ENCODE data around the gene ZSWIM4.
"Not testable (repeated sequence)": the region's sequence is repeated elsewhere in the genome, so short reads cannot be mapped to it uniquely, and the experiment has no call there.

The ZSWIM4 gene

DNA sequence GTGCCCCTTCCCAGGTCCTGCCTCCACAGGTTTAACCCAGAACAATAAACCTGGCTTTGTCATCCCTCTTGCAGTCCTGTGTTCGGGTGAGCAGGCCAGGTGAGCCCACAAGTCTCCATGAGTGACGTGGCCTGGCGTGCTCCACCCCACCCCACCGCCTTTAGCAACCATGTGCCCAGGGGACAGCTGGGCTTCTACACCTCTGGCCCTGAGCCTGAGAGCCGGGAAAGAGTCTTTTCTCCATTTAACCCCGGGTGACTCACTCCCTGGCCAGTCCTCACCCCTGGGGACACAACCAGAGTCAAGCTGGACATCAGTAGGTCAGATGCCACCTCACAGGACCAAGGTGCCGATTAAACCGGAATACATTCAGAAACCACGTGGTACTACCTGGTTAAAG is 16.8 kb upstream of the ZSWIM4 start:
- DNase-seq (ENCODE audit: low spot score), result no peak

DNA sequence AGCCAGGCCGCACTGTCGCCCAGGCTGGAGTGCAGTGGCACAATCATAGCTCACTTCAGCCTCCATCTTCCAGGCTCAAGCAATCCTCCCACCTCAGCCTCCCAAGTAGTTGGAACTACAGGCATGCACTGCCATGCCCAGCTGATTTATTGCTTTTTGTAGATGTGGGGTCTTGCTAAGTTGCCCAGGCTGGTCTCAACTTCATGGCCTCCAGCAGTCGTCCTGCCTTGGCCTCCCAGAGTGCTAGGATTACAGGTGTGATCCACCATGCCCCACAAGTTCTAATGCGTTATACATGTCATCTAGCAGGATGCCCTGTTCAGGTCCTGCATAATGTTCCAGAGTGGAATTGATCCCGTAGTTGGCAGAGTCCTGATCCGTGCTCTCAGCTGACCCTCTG is 16.4 kb upstream of the ZSWIM4 start:
- DNase-seq (ENCODE audit: low spot score), result no peak

DNA sequence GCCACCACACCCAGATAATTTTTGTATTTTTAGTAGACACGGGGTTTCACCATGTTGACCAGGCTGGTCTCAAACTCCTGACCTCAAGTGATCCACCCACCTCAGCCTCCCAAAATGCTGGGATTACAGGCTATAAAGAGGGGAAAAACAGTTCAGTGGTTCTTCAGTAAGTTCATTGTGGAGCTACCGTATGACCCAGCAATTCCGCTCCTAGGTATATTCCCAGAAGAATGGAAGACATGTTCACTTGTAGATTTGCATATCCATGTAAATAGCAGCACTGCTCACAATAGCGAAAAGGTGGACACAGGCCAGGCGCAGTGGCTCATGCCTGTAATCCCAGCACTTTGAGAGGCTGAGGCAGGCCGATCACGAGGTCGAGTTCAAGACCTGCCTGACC is 15.4 kb upstream of the ZSWIM4 start:
- DNase-seq (ENCODE audit: low spot score), result not testable (repeated sequence)

DNA sequence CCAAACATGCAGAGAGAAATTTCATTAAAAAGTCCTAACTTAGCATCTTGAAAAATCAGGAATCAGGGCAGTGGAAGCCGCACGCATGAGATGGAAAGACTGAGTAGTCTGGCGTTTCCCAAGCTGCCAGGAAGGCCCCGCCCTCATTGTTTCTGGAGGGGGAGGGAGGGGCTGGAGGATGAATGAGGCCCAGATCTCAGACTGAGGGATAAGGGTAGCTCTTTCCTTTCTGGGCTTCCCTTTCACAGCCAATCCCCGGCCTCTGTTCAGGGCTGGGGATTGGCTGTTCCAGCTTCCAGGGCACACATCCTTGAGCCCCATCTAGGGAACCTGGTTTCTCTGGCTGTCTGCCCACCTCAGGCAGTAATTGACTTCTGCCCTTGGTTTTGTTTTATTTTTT is 13.7 kb upstream of the ZSWIM4 start:
- DNase-seq (ENCODE audit: low spot score), result no peak

DNA sequence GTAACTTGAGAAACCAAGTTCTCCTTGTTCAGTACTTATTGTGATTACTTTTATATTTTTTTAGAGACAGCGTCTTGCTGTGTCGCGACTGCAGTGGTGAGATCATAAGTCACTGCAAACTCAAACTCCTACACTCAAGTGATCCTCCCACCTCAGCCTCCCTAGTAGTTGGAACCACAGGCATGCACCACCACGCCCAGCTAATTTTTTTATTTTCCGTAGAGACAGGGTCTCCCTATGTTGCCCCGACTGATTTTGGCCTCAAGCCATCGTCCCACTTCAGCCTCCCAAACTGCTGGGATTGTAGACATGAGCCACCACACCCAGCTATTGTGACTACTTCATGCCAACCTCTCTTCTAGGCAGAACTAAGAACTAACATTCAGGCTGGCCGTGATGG is 12.7 kb upstream of the ZSWIM4 start:
- no peak for DNase-seq (ENCODE audit: low spot score)

DNA sequence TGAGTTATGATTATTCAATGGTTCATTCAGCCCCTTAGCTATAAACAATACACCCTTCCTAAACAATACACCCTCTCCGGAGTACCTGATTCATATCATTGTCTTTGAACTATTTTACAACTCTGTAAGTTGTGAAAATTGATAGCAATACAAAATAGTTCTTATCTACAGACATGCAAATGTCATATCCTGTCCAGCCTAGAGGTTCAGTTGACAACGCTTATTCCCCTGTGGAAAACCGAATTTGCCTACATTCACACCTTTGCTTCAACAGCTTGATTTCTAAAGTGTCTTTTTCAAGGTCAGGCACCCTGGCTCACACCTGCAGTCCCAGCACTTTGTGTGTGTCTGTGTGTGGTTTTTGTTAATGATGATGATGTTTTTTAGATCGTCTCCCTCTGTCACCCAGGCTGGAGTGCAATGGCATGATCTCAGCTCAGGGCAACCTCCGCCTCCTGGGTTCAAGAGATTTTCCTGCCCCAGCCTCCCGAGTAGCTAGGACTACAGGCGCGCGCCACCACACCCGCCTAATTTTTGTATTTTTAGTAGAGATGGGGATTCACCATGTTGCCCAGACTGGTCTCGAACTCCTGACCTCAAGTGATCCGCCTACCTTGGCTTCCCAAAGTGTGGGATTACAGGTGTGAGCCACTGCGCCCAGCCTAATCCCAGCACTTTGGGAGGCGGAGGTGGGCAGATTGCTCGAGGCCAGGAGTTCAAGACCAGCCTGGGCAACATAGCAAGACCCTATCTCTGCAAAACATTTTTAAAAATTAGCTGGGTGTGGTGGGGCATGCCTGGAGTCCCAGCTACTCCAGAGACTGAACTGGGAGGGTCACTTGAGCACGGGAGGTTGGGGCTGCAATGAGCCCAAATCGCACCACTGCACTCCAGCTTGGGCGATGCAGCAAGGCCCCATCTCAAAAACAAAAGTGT is 11.4 kb upstream of the ZSWIM4 start:
- DNase-seq (ENCODE audit: low spot score), result peak; percentile 60

DNA sequence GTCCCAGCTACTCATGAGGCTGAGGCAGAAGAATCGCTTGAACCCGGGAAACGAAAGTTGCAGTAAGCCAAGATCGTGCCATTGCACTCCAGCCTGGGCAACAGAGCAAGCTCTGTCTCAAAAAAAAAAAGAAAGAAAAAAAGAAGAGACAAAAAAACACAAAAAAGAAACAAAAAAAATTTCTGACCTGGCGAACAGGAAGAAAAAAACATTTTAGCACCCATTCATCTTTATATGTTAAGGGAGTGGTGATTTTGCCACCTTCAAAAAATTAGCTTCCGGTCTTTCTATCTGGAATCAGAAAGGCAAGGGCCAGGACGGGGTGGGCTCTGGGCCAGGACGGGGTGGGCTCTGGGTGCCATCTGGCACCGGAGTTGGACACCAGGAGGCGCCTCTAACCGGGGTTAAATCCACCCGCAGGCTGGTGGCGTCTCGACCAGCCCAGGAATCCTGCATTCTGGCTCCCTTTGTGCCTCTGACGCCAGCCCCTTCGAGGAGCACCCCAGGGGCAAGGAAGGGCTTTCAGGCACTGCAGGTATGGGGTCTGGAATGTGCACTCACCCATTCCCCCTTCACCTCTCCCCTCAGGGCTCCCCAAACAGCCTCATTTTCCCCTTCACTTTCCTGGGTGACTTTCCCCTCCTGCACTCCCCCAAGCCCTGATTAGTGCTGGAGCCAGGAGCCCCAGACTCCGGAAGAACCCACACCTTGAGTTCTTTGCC is 10.4 kb upstream of the ZSWIM4 start:
- peak; percentile 61 for DNase-seq (ENCODE audit: low spot score)

DNA sequence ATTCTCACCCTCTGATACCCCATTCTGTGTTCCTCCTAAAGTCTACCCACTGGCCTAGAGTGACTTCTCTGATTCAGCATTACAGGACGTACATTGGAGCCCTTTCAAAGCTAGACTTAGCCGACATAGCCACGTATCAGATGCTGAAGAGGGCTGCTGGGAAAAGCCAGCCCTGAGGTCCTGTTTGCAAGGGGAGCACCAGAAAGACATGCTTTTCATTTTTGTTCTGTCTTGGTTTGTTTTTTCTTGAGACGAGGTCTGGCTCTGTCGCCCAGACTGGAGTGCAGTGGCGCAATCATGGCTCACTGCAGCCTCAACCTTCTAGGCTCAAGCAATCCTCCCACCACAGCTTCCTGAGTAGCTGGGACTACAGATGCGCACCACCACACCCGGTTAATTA is 6.3 kb upstream of the ZSWIM4 start:
- no peak for DNase-seq (ENCODE audit: low spot score)

DNA sequence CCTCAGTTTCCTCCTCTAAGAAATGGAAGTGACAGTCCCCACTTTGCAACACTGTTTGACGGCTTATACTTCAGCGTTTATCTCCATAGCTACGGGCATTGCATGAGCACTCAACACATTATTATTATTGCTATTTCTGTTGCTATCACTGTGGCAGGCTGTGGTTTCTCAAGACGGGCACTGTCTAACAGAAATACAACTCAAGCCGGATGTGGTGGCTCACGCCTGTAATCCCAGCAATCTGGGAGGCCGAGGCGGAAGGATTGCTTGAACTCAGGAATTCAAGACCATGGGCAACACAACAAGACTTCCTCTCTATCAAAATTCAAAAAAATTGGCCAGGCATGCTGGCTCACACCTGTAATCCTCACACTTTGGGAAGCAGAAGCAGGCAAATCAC is 4.9 kb upstream of the ZSWIM4 start:
- no peak for DNase-seq (ENCODE audit: low spot score)

DNA sequence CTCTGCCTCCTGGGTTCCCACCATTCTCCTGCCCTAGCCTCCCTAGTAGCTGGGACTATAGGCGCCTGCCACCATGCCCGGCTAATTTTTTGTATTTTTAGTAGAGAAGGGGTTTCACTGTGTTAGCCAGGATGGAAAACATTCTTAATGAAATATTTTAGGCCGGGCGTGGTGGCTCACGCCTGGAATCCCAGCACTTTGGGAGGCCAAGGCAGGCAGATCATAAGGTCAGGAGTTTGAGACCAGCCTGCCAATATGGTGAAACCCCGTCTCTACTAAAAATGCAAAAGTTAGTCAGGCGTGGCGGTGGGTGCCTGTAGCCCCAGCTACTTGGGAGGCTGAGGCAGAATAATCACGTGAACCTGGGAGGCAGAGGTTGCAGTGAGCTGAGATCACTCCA is 1.9 kb upstream of the ZSWIM4 start:
- DNase-seq (ENCODE audit: low spot score), result not testable (repeated sequence)

DNA sequence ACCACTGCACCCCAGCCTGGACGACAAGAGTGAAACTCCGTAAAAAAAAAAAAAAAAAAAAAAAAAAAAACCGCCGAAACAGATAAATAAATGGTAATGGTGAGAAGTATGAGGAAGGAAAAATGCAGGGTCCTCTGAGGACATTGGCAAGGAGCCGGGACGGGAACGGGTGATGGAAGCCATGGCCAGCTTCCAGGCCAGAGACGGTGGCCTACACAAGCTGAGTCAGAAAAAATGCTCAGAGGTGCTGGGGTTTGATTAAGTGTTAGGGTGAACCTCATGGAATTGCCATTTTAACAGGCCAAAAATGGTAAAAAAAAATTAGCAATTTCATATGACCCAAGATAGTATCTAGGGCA is 866 bp upstream of the ZSWIM4 start:
- no peak for DNase-seq (ENCODE audit: low spot score)

DNA sequence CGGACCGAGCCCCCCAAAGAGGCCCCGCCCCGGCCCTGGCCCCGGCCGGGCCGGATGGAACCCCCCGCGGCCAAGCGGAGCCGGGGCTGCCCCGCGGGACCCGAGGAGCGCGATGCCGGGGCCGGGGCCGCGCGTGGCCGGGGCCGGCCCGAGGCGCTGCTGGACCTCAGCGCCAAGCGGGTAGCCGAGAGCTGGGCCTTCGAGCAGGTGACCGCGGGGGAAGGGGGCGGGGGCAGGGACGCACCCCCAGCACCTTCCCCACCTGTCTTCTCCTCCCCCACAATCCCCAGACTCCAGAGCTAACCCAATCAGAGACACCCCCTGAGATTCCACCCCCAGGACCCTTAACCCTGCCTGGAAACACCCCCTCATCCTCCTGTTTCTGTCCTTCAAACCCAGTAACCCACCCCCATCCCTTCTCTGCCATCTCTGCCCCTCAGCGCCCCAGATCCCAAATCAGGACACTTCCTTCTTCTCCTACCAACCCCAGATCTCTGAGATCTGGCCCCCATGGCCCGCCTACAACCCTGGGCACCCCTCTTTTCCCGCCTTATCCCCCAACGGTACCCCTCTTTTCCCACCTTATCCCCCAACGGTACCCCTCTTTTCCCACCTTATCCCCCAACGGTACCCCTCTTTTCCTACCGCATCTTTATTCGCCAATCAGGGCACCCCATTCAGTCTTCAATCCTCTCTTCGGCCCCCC is 505 bp downstream of the ZSWIM4 start:
- peak; percentile 37 for DNase-seq (ENCODE audit: low spot score)

DNA sequence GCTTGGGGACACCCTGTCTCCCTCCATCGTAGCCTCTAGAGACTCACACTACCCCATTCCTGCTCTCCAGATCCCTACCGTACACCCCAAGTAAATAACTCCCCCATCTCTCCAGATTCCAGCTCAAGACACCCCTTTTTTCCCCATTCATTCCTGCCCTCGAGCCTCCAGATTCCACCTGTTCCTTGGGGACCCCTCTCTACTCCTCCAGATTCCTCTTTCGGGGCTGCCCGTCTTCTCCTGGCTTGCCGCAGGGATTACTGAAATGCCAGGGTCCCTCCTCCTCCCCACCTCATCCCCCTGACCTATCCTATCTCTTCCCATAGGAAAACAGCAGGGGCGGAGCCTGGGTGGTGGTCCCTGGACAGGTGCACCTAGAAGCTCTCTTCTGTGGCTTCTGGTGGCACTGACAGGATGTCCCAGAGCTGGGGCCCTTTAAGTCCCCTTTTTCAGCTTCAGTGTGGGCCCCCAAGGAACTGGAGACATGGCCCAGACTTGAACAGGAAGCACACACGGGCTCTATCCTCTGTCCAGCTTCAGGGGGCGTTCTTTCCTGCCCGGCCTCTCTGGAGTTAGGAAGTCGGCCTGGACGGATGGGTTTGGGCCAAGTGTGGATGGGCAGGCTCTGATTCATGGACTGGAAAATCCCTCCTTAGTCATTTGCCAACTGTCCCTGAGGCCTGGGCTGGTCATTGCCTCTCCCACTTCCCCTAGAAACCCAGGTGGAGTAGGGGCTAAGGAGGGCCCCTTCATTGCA is 1.2 kb downstream of the ZSWIM4 start:
- DNase-seq (ENCODE audit: low spot score), result no peak

DNA sequence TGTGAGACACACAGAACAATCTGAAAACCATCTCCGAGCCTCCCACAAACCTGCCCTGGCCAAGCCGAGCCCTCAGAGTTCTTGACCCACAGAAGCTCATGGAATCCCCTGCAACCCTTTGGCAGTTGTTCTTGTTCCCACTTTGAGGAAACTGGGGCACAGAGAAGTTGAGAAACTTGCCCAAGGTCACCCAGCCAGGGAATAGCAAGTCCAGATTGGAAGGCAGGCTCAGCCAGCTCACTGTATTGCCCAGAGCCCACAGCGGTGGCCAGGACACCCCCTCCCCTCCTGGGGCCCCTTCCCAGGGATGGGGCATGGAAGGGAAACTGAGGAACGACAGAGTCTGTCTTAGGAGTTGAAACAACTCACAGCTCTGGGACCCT is 1.8 kb downstream of the ZSWIM4 start:
- DNase-seq (ENCODE audit: low spot score), result no peak

DNA sequence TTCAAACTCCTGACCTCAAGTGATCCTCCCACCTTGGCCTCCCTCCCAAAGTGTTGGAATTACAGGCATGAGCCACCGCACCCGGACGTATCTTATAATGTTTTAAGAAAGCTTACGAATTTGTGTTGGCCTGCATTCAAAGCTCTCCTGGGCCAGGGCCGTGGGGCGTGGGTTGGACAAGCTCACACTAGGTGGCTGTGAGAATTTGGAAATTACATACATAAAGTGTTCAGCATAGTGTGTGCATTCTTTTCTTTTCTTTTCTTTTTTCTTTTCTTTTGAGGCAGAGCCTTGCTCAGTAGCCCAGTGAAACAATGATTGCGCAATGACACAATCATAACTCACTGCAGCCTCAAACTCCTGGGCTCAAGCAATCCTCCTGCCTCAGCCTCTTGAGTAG is 2.6 kb downstream of the ZSWIM4 start:
- DNase-seq (ENCODE audit: low spot score), result no peak

DNA sequence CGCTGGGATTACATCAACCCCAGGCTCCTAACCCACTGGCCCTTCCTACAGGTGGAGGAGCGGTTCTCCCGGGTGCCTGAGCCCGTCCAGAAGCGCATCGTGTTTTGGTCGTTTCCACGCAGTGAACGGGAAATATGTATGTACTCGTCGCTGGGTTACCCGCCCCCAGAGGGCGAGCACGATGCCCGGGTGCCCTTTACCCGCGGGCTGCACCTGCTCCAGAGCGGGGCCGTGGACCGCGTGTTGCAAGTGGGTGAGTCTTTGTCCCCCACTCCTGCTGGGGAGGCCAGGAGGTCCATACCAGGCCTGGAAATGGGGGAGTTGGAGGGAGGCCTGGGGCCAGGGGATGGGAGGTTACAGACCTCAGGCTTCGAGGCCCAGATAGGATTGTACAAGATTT is 4.4 kb downstream of the ZSWIM4 start:
- no peak for DNase-seq (ENCODE audit: low spot score)

DNA sequence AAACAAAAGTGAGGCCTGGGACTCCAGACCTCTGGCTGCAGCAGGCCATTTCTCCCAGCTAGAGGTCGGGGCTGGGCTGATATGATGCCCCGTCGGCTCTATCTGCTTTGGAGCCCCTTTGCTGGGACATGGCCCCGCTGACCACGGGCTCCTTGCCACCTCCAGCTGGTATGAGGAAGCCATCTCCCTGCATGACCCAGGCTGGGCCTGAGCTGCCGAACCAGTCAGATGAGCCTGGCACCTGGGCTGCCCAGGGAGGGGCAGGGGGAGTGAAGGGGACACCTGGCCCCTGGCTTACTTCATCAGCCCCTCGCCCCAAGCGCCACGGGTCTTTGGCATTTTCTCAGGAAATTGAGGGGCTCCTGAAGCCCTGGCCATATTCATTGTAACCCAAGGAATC is 7.8 kb downstream of the ZSWIM4 start:
- DNase-seq (ENCODE audit: low spot score), result no peak

DNA sequence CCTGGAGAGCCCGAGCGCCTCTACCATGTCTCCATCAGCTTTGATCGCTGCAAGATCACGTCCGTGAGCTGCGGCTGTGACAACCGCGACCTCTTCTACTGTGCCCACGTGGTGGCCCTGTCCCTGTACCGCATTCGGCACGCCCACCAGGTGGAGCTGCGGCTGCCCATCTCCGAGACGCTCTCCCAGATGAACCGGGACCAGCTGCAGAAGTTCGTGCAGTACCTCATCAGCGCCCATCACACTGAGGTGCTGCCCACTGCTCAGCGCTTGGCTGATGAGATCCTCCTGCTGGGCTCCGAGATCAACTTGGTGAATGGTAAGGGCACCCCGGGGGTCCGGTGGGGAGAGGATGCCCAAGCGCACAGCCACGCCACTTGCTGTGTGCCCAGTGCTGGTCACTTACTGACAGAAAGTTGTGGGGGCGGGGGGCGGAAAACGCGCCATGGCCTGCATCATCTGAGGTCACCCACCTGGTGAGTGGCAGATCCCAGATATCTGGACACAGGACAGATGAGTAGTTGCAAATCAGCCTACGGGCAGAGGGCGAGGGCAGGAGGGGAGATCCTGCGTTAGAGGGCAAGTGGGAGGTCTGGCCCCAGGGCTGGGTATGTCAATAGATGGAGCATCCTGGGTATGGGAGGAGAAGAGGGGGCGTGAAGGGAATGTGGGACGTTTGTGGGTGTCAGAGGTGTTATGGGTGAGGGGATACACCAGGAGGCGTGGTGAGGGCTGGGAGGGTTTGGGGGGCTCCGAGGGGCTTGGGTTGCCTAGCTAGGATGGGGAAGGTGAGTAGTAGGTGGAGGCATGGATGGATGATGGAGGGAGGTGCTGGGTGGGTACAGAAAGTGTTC is 9.8 kb downstream of the ZSWIM4 start:
- DNase-seq (ENCODE audit: low spot score), result no peak

DNA sequence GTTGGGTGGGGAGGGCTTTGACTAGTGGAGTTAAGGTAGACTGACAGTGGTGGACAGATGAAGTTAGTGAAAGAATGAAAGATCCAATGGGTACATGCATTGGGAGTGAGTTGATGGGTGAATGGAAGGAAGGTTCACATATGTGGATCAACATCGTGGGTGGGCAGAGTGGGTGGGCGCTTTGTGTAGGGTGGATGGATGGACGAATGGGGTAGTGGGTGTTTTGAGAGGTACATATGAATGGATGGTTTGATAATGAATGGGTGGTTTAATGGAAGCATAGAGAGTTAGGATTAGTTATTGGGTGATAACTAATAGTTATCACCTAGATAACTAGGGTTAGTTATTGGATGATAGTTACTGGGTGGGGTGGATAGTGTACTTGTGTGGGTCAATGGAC is 11.5 kb downstream of the ZSWIM4 start:
- DNase-seq (ENCODE audit: low spot score), result no peak

DNA sequence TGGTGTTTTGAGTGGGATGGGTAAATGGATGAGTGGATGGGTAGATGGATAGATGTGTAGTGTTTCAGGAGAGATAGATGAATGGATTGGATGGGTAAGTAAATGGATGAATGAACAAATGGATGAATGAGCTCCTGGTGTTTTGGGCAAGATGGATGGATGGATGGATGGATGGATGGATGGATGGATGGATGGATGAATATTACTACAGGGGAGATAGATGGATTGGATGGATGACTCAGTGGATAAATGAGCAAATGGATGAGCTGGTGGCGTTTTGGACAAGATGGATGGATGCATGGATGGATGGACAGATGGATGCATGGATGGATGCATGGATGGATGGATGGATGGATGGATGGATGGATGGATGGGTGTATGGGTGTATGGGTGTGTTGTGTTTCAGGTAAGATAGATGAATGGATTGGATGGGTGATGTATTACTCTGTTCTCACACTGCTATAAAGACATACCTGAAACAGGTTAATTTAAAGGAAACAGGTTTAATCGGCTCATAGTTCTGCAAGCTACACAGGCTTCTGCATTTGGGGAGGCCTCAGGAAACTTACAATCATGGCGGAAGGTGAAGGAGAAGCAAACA is 12.3 kb downstream of the ZSWIM4 start:
- no peak for DNase-seq (ENCODE audit: low spot score)

DNA sequence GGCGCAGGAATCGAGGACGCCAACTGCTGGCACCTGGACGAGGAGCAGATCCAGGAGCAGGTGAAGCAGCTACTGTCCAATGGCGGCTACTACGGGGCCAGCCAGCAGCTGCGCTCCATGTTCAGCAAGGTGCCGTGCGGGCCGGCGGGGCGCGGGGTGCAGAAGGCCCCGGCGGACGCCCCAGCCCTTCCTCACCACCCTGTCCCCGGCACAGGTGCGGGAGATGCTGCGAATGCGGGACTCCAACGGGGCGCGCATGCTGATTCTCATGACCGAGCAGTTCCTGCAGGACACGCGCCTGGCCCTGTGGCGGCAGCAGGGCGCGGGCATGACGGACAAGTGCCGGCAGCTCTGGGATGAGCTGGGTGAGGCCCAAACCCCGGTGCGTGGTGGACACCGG is 13.6 kb downstream of the ZSWIM4 start:
- DNase-seq (ENCODE audit: low spot score), result no peak

Data from germinal center (tissue), 1 donor.